GM18861 (cell line): ENCODE results near the gene PRTG.
"Not testable (repeated sequence)": the region's sequence is repeated elsewhere in the genome, so short reads cannot be mapped to it uniquely, and the experiment has no call there.

Experiments used
- ATAC-seq: cut with Tn5 transposase; IDR thresholded peaks from one replicate; pipeline ENCODE4 v1.9.1; 2021; ENCODE audit not compliant: unreplicated experiment

PRTG gene, protein sequence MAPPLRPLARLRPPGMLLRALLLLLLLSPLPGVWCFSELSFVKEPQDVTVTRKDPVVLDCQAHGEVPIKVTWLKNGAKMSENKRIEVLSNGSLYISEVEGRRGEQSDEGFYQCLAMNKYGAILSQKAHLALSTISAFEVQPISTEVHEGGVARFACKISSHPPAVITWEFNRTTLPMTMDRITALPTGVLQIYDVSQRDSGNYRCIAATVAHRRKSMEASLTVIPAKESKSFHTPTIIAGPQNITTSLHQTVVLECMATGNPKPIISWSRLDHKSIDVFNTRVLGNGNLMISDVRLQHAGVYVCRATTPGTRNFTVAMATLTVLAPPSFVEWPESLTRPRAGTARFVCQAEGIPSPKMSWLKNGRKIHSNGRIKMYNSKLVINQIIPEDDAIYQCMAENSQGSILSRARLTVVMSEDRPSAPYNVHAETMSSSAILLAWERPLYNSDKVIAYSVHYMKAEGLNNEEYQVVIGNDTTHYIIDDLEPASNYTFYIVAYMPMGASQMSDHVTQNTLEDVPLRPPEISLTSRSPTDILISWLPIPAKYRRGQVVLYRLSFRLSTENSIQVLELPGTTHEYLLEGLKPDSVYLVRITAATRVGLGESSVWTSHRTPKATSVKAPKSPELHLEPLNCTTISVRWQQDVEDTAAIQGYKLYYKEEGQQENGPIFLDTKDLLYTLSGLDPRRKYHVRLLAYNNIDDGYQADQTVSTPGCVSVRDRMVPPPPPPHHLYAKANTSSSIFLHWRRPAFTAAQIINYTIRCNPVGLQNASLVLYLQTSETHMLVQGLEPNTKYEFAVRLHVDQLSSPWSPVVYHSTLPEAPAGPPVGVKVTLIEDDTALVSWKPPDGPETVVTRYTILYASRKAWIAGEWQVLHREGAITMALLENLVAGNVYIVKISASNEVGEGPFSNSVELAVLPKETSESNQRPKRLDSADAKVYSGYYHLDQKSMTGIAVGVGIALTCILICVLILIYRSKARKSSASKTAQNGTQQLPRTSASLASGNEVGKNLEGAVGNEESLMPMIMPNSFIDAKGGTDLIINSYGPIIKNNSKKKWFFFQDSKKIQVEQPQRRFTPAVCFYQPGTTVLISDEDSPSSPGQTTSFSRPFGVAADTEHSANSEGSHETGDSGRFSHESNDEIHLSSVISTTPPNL

DNA sequence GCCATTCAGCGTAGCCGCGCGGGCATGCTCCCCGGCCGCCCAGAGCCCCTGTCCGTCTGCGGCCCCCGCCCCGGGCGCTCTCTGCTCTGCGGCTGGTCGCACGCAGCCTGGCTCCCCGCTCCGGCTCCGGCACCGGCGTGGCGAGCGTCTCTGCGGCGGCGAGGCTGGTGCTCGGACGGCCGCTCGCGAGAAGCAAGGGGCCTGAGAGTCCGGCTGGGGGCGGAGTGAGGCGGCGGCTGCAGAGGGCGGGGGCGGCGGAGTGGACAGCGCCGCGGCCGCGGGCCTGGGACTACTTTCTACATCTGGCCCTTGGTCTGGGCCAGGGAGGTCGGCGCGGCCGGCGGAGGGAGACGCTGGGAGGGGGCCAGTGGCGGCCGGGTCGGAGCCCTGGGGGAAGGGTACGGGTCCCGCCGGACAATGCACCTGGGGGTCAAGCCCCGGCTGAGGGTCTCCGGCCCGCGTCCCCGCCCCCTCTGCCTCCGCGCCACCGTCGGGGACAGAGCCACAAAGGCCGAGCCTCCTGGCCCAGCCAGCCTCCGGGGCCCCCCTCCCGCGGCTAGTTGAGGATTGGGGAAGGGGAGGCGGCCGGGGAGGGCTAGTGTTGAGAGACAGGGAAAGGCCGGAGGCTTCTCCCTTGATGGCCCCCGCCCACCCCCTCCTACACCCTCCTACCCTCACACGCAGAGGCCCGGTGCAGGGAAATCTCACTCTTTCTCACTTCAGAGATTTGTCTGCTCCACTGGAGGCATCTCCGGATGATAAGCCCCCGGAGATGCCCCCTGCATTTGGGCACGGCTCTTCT is at the start of gene PRTG:
PRTG (minus strand) TSS at position 226 of the 802 bp plus-strand sequence; CDS start at position 5, 221 bp downstream.
- ATAC-seq = no peak

DNA sequence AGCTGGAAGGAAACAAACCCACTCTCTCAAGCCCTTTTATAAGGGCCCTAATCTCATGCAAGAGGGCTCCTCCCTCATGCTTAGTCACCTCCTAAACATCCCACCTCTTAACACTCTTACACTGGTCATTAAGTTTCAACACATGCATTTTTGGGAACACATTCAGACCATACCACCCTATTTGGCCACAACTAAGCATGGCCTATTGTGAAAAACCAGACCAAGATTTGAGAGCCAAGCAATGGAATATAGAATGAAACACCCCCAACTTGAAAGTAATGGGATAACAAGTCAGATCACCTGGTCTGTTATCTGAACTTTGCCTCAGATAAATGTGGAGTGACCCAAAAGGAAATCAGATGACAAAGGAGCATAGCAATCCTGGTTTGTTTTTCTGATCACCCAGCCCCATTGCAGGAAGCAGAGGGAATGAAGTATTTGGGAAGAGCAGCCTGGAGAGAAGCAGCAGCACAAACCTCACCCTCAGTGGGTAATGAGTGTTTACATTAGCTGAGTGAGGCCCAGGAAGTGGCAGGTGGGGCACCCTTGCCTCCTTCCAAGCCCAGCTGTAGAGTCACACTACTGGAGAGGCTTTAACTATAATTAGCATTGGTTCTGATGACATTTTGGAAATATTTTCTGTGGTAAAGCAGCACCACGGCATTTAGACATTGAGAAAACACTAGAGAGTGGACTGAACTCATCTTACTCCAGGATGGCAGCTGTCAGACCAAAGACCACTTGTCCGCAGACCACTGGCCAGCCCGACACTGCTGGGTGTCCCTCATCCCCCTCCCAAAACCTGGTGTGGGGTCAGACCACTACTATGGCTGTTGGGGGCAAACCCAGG is 48.8 kb upstream of the PRTG start:
- no peak for ATAC-seq

- no peak for ATAC-seq
Measured at GRCh38 chr15:55789066-55789660, 46.2 kb upstream of the PRTG start.

- no peak for ATAC-seq
Measured at GRCh38 chr15:55786341-55786740, 43.4 kb upstream of the PRTG start.

DNA sequence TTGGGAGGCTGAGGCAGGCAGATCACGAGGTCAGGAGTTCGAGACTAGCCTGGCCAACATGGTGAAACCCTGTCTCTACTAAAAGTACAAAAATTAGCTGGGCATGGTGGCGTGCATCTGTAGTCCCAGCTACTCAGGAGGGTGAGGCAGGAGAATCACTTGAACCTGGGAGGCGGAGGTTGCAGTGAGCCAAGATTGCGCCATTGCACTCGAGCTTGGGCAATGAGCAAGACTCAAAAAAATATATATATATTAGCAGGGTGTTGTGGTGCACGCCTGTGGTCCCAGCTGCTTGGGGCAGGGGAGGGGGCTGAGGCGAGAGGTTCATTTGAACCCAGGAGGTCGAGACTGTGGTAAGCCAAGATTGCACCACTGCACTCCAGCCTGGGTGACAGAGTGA is 42.6 kb upstream of the PRTG start:
- not testable (repeated sequence) for ATAC-seq

DNA sequence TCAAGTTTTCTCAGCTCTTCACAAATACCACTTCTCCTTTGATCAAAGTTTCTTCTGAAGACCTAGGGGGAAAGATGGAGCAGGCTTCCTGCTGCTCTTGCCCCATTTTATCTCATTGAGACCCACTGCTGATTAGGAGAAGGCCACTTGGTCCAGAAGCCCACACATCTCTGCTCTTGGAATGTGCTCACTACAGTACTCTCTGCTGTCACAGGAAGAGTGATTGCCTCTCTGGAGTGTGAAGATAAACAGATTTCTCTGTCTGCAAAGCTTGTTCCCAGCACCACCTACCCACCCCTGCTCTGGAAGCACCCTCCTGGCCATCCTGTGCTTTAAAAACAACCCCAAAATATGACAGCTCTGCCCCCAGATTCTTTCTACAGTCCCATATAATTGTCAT is 41.3 kb upstream of the PRTG start:
- ATAC-seq = no peak

DNA sequence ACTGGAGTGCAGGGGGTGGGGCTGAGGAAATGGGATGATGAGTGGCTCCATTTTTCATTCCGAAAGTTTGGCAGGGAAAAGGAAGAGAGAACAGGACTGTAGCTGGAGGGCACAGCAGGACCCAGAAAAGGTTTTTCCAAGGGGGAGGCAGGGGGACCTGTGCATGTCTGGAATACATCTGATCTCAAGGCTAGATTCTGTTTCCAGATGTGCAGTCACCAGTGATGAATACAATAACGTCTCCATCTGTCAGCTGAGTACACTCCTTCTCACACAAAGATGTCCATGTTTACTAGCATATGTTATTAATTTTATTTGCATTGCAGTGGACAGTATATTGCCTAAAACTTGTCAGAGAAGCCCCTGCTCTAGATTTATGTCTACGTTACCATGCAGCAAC is 39.9 kb upstream of the PRTG start:
- no peak for ATAC-seq

DNA sequence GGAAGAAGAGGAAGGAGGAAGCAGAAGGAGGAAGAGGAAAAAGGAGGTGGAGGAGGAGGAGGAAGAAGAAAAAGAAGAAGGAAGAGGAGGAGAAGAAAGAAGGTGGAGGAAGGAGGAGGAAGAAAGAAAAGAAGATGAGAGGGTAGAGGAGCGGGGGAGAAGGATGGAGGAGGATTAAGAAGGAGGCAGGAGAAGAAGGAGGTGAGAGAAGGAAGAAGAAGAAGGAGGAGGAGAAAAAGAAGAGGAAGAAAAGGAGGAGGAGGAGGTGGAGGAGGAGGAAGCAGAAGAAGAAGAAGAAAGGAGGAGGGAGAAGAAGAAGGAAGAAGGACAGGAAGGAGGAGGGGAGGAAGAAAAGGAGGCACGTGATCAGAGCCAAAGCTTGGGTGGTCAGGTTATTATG is 37.3 kb upstream of the PRTG start:
- ATAC-seq = no peak

DNA sequence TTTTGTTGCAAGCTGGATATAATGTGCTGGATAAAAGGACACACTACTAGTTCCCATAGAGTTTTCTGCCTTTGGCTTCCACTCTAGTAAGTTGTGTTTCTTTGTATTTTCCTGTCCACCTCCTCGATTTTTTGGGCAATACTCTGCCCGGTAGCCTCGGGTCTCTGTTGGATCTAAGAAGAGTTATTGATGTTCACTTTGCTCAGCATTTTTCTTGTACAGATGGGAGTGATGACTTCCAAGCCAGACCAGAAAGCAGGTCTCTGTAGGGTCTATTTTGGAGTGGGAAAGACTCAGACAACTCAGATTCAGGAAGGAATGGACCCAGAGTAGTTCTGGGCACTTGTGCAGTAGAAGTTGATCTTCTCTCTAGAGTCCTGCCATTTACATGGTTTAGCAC is 36.0 kb upstream of the PRTG start:
- ATAC-seq = no peak

DNA sequence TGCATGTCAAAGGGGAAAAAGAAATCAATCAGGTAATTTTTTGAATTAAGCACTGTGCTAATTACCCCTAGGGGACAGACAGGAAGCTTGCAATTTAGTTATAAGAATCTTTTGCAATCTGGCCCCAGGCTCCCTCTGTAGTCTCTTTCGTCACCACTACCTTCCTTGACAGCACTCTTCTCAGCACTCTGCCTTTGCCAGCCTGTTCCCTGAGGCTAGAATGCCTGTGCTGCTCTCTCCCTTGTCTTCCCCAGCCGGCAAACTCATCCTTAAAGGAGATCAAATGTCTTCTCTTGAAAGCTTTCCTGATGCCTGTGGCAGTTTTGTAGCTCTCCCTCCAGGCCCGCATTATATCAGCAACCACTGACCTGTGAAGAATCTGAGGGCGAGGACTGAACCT is 32.4 kb upstream of the PRTG start:
- ATAC-seq = no peak

- ATAC-seq = peak; percentile 54
Measured at GRCh38 chr15:55774113-55774970, 31.4 kb upstream of the PRTG start.

DNA sequence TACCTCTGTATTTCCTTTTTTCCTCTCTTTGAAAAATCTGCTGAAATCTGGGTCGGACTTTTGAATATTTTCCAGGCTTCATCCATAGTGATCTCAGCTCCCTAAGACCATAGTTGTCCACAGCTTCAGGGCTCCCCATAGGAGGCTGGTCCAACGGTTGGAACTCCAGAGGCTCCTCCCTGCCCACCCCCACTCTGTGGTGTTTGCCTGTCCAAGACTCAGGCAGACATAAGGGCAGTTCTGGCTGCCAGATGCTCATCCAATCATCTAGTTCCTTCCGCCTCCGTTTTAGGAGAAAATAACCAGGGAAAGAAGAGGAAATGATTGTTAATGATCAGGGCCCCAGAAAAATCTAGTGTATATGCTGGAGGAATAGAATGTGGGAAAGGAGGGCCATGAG is 27.9 kb upstream of the PRTG start:
- ATAC-seq = no peak

GRCh38 chr15:55770261-55770660 is 27.3 kb upstream of the PRTG start:
- ATAC-seq = no peak

- no peak for ATAC-seq
Measured at GRCh38 chr15:55768670-55769185, 25.8 kb upstream of the PRTG start.

GRCh38 chr15:55766676-55767075 is 23.7 kb upstream of the PRTG start:
- ATAC-seq = no peak

- ATAC-seq = no peak
Measured at GRCh38 chr15:55764398-55764797, 21.4 kb upstream of the PRTG start.

- no peak for ATAC-seq
Measured at GRCh38 chr15:55758580-55758986, 15.6 kb upstream of the PRTG start.

- ATAC-seq = not testable (repeated sequence)
Measured at GRCh38 chr15:55753433-55753832, 10.5 kb upstream of the PRTG start.
